ENCODE data around the gene SLC38A8.

Gene SLC38A8

DNA sequence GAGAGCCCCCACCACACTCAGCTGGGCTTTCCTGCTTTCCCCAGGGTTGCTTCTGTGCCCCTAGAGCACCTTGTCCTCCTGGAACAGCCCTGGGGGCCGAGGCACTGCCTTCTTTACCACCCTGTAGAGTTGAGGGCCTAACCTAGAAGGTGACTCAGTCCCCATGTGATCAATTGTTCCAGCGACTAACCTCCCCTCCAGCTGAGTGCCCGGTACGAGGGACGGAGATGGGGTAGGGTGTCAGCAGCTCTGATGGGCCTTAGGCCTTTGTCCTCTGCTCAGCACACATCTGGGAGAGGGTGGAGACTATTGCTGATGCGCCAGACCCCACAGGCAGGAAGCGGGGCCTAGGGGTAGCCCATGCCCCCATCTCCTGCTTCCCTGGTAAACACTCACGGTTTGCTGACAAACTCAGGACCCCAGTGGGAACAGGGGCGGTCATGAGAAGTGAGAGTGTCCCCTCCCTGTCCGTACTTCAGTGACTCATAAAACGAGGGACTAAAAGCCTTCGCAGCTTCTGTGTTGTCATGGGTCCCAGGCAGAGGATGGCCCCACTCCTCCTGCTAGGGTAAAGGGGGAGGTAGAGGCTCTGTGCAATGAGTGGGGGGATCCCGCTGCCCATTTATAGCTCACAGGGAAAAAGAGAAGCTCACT, 41.5 kb downstream of the SLC38A8 start:
- no peak for DNase-seq (ENCODE audit: low read depth, low spot score)

DNA sequence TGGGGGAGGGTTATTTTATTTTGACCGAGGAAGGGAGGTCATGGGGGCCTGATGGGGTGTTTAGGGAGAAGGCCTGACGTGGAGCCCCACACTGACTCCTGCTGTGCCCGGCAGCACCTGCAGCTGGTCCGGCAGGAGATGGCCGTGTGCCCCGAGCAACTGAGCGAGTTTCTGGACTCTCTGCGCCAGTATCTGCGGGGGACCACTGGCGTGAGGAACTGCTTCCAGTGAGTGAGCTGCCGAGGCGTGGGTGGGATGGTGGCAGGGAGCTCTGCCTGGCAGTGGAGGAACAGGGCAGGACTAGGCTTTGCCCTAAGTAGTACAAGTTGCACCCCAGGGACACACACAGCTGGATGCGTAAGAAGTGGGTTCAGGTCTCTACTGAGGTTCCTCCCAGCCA, 44.5 kb downstream of the SLC38A8 start:
- DNase-seq (ENCODE audit: low read depth, low spot score), result no peak

DNA sequence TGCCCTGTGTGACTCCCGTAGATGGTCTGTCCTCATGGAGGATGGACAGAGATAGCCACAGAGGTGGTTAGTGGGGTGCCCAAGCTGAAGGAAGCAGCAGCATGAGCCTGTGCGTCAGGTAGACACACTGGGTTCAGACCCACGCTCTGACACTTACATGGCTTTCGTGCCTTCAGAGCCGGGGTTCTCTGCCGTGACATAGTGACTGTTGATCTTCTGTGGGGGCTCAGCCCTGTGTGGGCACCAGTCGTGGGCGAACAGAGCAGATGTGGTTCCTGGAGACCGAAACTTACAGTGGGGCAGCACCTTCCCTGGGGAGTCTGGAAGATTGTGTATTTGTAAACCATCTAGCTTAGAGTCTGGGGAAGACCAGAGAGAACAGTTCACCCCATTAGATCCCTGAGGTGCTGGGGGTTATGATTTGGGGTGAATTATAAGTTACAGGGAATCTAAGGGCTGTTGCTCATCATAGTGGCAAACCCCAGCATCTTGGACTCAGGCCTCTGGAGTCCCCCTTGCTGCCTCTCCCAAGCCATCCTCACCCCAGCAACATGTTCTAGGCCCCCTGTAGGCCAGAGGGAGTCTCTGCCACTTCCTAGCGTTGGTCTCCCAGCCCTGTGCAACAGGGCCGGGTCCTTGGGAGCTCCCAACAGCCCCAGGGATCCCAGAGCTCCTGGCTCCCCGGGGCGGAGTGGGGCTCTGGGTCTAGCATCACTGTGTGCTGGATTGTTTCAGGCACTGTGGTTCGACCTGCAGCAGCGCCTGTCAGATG, 45.9 kb downstream of the SLC38A8 start:
- DNase-seq (ENCODE audit: low read depth, low spot score), result no peak

GRCh38 chr16:83995754-83996153, 46.8 kb downstream of the SLC38A8 start:
- DNase-seq (ENCODE audit: low read depth, low spot score), result peak; percentile 40

DNA sequence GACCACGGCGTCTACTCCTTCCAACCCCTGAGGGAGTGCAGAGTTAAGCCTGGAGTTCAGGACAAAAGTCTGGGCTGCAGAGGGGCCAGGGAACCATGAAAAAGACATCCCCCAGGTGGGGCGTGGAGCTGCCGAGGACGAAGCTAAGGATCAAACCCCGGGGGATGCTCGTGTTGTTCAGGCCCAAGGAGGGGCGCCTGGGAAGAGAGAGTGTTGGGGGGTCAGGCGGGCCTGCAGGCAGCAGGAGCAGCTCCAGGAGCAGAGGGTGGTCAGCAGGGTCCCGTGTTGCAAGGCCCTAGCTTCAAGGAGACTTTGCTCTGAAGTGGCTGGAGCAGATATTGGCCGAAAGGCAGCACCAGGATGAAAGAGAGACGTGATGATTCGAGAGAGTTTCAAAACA, 47.9 kb downstream of the SLC38A8 start:
- no peak for DNase-seq (ENCODE audit: low read depth, low spot score)

GRCh38 chr16:83994087-83994486, 48.5 kb downstream of the SLC38A8 start:
- DNase-seq (ENCODE audit: low read depth, low spot score), result no peak

- no peak for DNase-seq (ENCODE audit: low read depth, low spot score)
Observed at GRCh38 chr16:83992624-83993023, 50.0 kb downstream of the SLC38A8 start.

DNA sequence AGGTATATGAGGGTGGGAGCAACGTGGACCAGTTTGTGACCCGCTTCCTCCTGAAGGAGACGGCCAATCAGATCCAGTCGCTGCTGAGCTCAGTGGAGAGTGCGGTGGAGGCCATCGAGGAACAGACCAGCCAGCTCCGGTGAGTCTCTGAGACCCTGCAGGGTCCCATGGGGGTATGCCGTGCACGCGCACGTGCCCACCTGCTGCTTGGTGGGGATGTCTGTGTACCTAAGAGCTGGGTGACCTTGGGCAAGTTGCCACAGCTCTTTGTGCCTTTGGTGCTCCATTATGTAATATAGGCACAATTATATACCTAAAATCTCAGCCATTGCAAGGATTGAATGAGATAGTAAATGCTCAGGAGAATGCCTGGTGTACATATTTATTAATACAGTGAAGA, 52.1 kb downstream of the SLC38A8 start:
- no peak for DNase-seq (ENCODE audit: low read depth, low spot score)

DNA sequence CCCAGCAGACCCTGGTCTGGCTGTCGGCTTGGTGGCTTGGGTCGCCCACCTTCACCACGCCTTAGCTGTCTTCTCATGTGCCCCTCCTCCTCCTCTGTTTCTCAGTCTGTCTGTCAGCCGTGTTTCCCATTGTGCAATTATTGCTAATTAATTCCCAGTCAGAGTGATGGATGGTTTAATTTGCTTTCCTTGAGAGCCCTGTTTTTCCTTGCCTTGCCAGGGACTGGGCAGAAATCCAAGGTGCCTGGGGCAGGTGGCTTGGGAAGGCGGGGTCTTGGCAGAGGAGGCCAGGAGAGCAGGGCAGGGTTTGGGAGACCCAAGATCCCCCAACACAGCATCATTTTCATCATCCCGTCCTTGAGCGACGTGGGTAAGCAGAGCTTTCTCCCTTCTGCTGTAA, 53.3 kb downstream of the SLC38A8 start:
- no peak for DNase-seq (ENCODE audit: low read depth, low spot score)

- no peak for DNase-seq (ENCODE audit: low read depth, low spot score)
Observed at GRCh38 chr16:83983491-83983890, 59.1 kb downstream of the SLC38A8 start.

- no peak for DNase-seq (ENCODE audit: low read depth, low spot score)
Observed at GRCh38 chr16:83981799-83982198, 60.8 kb downstream of the SLC38A8 start.

GRCh38 chr16:83980794-83981193, 61.8 kb downstream of the SLC38A8 start:
- no peak for DNase-seq (ENCODE audit: low read depth, low spot score)

DNA sequence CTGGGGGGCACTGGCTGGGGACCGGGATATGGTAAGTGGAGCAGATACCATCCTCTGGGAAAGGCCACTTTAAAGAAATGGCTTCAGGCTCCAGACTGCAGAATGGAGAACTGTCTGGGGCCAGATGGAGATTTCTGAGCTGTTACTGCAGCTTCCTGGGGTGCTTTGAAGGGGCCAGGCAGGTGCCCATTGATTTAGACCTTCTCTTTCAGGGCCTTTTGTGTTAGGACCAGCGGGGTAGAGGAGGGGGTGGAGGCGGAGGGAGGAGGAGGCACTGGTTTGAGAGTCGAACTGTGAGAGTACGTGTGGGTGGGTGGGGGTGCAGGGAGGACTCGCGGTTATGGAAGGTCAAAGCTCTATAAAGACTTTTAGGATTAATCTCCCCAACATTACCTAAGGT, 63.2 kb downstream of the SLC38A8 start:
- DNase-seq (ENCODE audit: low read depth, low spot score), result no peak

- no peak for DNase-seq (ENCODE audit: low read depth, low spot score)
Observed at GRCh38 chr16:83978401-83978904, 64.1 kb downstream of the SLC38A8 start.

DNA sequence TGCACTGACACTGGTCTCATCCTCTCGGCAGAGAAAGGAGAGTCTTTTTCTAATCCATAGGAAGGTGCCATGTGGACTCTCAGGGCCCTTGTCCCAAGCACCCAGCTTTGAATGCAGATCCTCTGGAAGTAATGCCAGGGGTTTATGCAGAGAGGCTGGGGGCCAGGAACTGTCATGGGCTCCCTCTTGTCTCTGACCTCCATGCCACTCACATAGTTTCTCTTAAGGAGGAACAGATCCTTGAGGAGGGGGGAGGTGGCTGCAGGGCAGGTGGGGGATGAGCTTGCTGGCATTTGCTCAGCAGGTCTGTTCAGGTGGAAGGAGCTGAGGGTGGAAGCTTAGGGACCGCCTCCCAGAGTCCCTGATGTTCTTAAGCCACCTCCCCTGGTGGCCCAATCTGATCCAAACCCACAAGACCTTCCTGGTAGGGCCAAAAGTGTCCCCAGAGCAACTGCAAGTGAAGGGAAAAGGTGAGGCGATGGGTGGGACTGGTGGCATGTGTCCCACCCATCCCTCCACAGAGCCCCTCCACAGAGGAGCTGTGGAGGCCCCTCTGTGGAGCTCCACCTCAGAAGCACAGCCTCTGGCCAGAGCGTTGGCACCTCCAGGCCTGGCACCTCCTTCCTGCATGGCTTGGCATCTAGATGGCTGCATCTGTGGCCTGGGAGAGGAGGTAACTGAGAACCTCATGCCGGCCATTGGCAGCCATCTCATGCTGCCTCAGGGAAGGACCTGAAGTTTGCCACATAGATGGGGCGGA, 65.4 kb downstream of the SLC38A8 start:
- no peak for DNase-seq (ENCODE audit: low read depth, low spot score)

GRCh38 chr16:83975590-83976260, 66.9 kb downstream of the SLC38A8 start:
- no peak for DNase-seq (ENCODE audit: low read depth, low spot score)

DNA sequence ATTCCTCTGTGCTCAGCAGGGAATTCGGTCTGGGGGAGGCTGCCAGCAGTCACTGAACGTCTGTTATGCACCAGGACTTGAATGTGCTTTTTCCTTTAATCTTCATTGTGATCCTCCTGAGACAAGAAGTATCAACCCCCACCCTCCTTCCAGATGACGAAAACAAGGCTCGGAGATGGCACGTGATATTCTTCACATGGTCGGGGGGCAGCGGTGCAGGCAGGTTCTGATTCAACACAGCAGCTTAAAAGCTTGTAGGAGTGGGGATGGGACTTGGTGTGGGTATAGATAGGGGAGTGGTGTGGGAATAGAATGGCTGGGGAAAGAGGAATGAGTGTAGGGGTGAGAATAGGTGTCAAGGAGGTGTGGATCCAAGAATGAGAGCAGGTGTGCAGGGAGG, 68.1 kb downstream of the SLC38A8 start:
- DNase-seq (ENCODE audit: low read depth, low spot score), result no peak

DNA sequence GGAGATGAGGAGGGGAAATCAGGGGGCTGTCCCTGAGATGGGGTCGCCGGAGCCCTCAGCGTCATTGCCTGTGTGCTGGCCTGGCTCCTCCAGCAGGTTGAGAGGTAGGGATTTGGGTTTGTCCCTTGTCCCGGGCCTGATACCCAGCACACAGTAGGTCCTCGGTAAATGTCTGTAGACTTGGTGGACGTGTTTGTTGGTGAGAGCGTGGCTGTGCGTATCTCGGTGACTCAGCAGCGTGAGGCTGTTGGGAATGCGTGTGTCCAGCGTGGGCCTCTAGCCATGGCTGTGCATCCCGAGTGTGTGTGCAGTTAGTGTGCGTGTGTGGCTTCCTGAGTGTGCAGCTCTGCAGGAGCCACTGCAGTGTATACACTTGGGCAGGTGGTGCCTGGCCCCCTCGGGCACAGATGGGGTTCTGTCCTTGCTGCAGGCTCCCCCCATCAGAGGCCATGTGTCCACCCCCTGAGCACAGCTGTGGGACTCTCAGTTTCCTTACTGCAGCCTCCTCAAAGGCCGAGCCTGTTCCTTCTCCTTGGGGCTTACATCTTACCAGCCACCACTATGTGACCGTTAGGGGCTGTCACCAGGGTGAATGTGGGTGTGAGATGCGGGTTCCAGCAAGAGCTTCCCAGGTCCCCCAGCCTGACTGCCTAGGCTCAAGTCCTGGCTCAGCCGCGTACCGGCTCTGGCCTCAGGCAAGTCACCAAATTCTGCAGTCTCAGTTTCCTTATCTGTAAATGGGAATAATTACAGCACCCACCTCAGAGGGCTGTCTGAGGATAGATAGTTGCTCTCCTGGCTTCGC, 68.8 kb downstream of the SLC38A8 start:
- DNase-seq (ENCODE audit: low read depth, low spot score), result no peak

- no peak for DNase-seq (ENCODE audit: low read depth, low spot score)
Observed at GRCh38 chr16:83973077-83973476, 69.5 kb downstream of the SLC38A8 start.

DNA sequence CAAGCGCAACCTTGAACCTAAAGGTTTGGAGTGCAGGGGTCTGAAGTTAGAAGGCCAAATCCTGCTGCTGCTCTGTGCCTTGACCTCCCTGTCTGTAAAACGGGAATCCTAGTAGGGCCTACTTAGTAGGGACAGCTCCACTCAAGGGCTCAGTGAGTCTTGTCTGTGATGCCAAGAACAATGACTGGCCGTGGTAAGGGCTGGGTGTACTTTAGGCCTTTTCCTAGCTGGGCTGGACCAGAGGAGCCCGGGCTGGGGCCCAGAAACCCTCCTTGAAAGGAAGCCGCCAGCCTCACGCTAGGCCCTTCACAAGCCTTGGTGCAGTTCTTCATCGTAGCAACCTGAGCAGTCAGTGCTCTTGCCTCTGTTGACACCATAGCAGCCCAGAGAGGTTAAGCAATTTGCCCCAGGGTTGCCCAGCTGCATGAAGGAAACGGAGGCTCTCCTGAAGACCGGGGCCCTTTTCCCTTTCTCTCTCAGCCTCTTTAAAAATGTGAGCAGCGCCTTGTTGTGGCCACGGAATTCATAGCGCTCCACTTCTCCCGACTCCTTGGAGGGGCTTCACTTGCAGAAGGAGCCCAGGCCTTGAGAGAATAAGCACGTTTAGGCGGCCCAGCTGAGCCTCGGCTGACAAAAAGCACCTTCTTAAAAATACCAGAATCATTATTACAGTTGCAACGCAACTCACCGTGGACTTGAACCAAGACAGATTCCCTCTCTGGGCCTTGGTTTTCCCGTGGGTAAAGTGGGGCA, 70.2 kb downstream of the SLC38A8 start:
- no peak for DNase-seq (ENCODE audit: low read depth, low spot score)
